Neural cell (in vitro differentiated cells): ENCODE measurements around the gene ZRANB1. TPM values are rescaled to one million over a fixed set of nuclear protein-coding genes. Genes with fewer than 3 reads are reported as not detected.

ENCODE experiments used
- H2AFZ ChIP-seq: fragments of 200-600, 300-800 bp; sonication (generic), shearing (Covaris generic); 2 replicates; pipeline ENCODE4 v1.6.0; 2014; ENCODE audit warnings: low read depth, mild to moderate bottlenecking, antibody characterized with exemption, low read length, moderate library complexity
- H3F3A ChIP-seq: fragments of 200-600 bp; shearing (Covaris generic); 2 replicates; pipeline ENCODE4 v1.6.1; 2016; ENCODE audit warnings: mild to moderate bottlenecking, moderate library complexity, mixed read lengths, antibody characterized with exemption, low read length; ENCODE audit not compliant: insufficient read depth, poor library complexity, severe bottlenecking
- H3K27ac ChIP-seq: fragments of 200-600, 300-800 bp; sonication (generic), shearing (Covaris generic); 2 replicates; pipeline ENCODE4 v1.5.1; 2014; ENCODE audit warnings: mild to moderate bottlenecking, low read length, moderate library complexity
- H3K27me3 ChIP-seq: fragments of 300-800, 200-600 bp; sonication (generic), shearing (Covaris generic); 2 replicates; pipeline ENCODE4 v1.6.0; 2014; ENCODE audit warnings: mild to moderate bottlenecking, low read depth, low read length, moderate library complexity; ENCODE audit not compliant: insufficient read depth
- H3K36me3 ChIP-seq: fragments of 300-800, 200-600 bp; sonication (generic), shearing (Covaris generic); 2 replicates; pipeline ENCODE4 v1.5.1; 2014; ENCODE audit warnings: mild to moderate bottlenecking, antibody characterized with exemption, low read length, moderate library complexity; ENCODE audit not compliant: insufficient read depth
- H3K4me2 ChIP-seq: fragments of 300-800, 200-600 bp; sonication (generic), shearing (Covaris generic); 2 replicates; pipeline ENCODE4 v1.6.0; 2014; ENCODE audit warnings: mild to moderate bottlenecking, low read length
- H3K4me3 ChIP-seq: fragments of 300-800, 200-600 bp; sonication (generic), shearing (Covaris generic); 2 replicates; pipeline ENCODE4 v1.5.1; 2014; ENCODE audit warnings: mild to moderate bottlenecking, low read length, moderate library complexity
- H3K79me2 ChIP-seq: fragments of 200-600 bp; shearing (Covaris generic); replicated peaks from 2 replicates; pipeline ENCODE4 v1.6.0; 2014; ENCODE audit warnings: mild to moderate bottlenecking, low read length, moderate library complexity; ENCODE audit not compliant: insufficient read depth
- H3K9ac ChIP-seq: fragments of 300-800, 200-600 bp; sonication (generic), shearing (Covaris generic); 2 replicates; pipeline ENCODE4 v1.6.1; 2016; ENCODE audit warnings: mild to moderate bottlenecking, low read length, mixed read lengths
- H3K9me2 ChIP-seq: fragments of 200-600 bp; shearing (Covaris generic); 2 replicates; pipeline ENCODE4 v1.6.1; 2016; ENCODE audit warnings: mild to moderate bottlenecking, low read length, mixed read lengths; ENCODE audit not compliant: insufficient read depth
- H3K9me3 ChIP-seq: fragments of 200-600, 300-800 bp; sonication (generic), shearing (Covaris generic); 2 replicates; pipeline ENCODE4 v1.6.1; 2016; ENCODE audit warnings: mild to moderate bottlenecking, mixed run types, low read length, moderate library complexity, mixed read lengths
- H4K20me1 ChIP-seq: fragments of 200-600 bp; shearing (Covaris generic); 2 replicates; pipeline ENCODE4 v1.6.1; 2016; ENCODE audit warnings: mild to moderate bottlenecking, mixed run types; ENCODE audit not compliant: insufficient read depth
- CTCF ChIP-seq: fragments of 450-650 bp; IDR thresholded peaks from 2 replicates; pipeline ENCODE4 v1.5.1; 2014; ENCODE audit warnings: antibody characterized with exemption, mild to moderate bottlenecking, moderate library complexity; ENCODE audit not compliant: poor library complexity, severe bottlenecking
- EP300 ChIP-seq: fragments of 450-650 bp; conservative IDR thresholded peaks from 2 replicates; pipeline ENCODE4 v1.6.1; 2014; ENCODE audit warnings: antibody characterized with exemption, mild to moderate bottlenecking, moderate library complexity; ENCODE audit not compliant: poor library complexity, severe bottlenecking
- EZH2 ChIP-seq: fragments of 200-600, 300-800 bp; shearing (Covaris generic), sonication (generic); IDR thresholded peaks from 2 replicates; pipeline ENCODE4 v1.6.1; 2014; ENCODE audit warnings: antibody characterized with exemption, low read length, borderline replicate concordance, mild to moderate bottlenecking; ENCODE audit not compliant: insufficient read depth, poor library complexity, severe bottlenecking
- MXI1 ChIP-seq: fragments of 450-650 bp; conservative IDR thresholded peaks from 2 replicates; pipeline ENCODE4 v1.6.1; 2014; ENCODE audit warnings: antibody characterized with exemption, mild to moderate bottlenecking; ENCODE audit not compliant: poor library complexity, severe bottlenecking
- POLR2AphosphoS5 ChIP-seq: IDR thresholded peaks from 2 replicates; pipeline ENCODE4 v1.6.1; 2012
- RAD21 ChIP-seq: fragments of 450-650 bp; conservative IDR thresholded peaks from 2 replicates; pipeline ENCODE4 v1.6.1; 2014; ENCODE audit warnings: antibody characterized with exemption, mild to moderate bottlenecking, moderate library complexity
- REST ChIP-seq: IDR thresholded peaks from 2 replicates; pipeline ENCODE4 v1.6.1; 2012; ENCODE audit warnings: borderline replicate concordance
- SMC3 ChIP-seq: fragments of 450-650 bp; conservative IDR thresholded peaks from 2 replicates; pipeline ENCODE4 v1.6.1; 2014; ENCODE audit warnings: antibody characterized with exemption, mild to moderate bottlenecking, moderate library complexity; ENCODE audit not compliant: poor library complexity
- TAF1 ChIP-seq: IDR thresholded peaks from 2 replicates; pipeline ENCODE4 v1.6.1; 2012; ENCODE audit warnings: low read depth
- polyA plus RNA-seq: library from polyadenylated mRNA; depleted of rRNA; stranded (reverse); fragments of >200 nt; gene quantifications from 2 replicates; pipeline ENCODE4 v1.2.3, GENCODE V29; 2014

The ZRANB1 gene
- polyA plus RNA-seq, 1 donor from 2014 or later: 47.7 TPM

- Histone ChIP-seq H2AFZ (no peak overlapping the region), H3F3A (no peaks in the 10 kb centered on the region), H3K9me2 (no peaks in the 10 kb centered on the region), H3K9me3 (no peaks in the 10 kb centered on the region), H3K4me3 (no peak overlapping the region), H3K79me2 (no peaks in the 10 kb centered on the region), H4K20me1 (no peaks in the 10 kb centered on the region), H3K27ac (no peak overlapping the region), H3K9ac (no peak overlapping the region), H3K4me2 (no peak overlapping the region), H3K36me3 (no peaks in the 10 kb centered on the region), H3K27me3 (no peaks in the 10 kb centered on the region)
- no peak for TF ChIP-seq REST
- TF ChIP-seq EZH2: no peak
- no peak for TF ChIP-seq TAF1
- TF ChIP-seq CTCF: no peak
- TF ChIP-seq POLR2AphosphoS5: no peak
- TF ChIP-seq MXI1: no peak
- TF ChIP-seq EP300: no peak
- no peak for TF ChIP-seq SMC3
- no peak for TF ChIP-seq RAD21
These were observed 42.8 kb upstream of the ZRANB1 start for GRCh38 chr10:124899151-124899550.

GRCh38 chr10:124902462-124902861, 39.5 kb upstream of the ZRANB1 start:
- Histone ChIP-seq H3K9me2 (no peaks in the 10 kb centered on the region), H3K79me2 (no peaks in the 10 kb centered on the region), H4K20me1 (no peaks in the 10 kb centered on the region), H3K9ac (peak overlapping the region; percentile 38), H3F3A (no peaks in the 10 kb centered on the region), H3K4me2 (no peak overlapping the region), H3K27me3 (no peaks in the 10 kb centered on the region), H2AFZ (peak overlapping the region; percentile 10), H3K4me3 (peak overlapping the region; percentile 0), H3K9me3 (no peaks in the 10 kb centered on the region), H3K36me3 (no peaks in the 10 kb centered on the region), H3K27ac (peak overlapping the region; percentile 72)
- no peak for TF ChIP-seq SMC3
- TF ChIP-seq POLR2AphosphoS5: no peak
- no peak for TF ChIP-seq RAD21
- TF ChIP-seq REST: no peak
- TF ChIP-seq MXI1: no peak
- TF ChIP-seq EP300: no peak
- no peak for TF ChIP-seq EZH2
- TF ChIP-seq CTCF: no peak
- no peak for TF ChIP-seq TAF1
